A549 (cell line): ENCODE measurements around the gene ACR.
"Not testable (repeated sequence)": the region's sequence is repeated elsewhere in the genome, so short reads cannot be mapped to it uniquely, and the experiment has no call there.

Experiments used
- CTCF ChIP-seq: fragments of >200 bp; sonication (Bioruptor Twin); formaldehyde crosslinking; IDR thresholded peaks from 3 replicates; pipeline ENCODE4 v1.5.1; 2016
- FOSL2 ChIP-seq, 2 experiments: fragments of 450-650 bp in 1 of 2; fragments of >200 bp in 1 of 2; sonication (Bioruptor Twin) in 1 of 2; formaldehyde crosslinking; IDR thresholded peaks; 2 replicates each; pipeline versions ENCODE4 v1.5.0 to v1.6.1; 2016 to 2020; ENCODE audit warnings: mild to moderate bottlenecking in 1 of 2, moderate library complexity in 1 of 2
- HDAC2 ChIP-seq: fragments of 200-600 bp; sonication (generic); IDR thresholded peaks from 2 replicates; pipeline ENCODE4 v1.6.1; 2016
- JUN ChIP-seq, 2 experiments: fragments of >200 bp; sonication (Bioruptor Twin); formaldehyde crosslinking; IDR thresholded peaks; 2 replicates in 1 of 2; 3 replicates in 1 of 2; pipeline ENCODE4 v1.6.1; 2016 to 2017
- JUNB ChIP-seq: fragments of >200 bp; sonication (Bioruptor Twin); formaldehyde crosslinking; IDR thresholded peaks from 2 replicates; pipeline ENCODE4 v1.6.1; 2016
- POLR2A ChIP-seq: IDR thresholded peaks from 2 replicates; pipeline ENCODE4 v1.6.1; 2012; ENCODE audit warnings: mild to moderate bottlenecking, low read length
- TF ChIP-seq, protein P1 (sequence below): IDR thresholded peaks from 2 replicates; pipeline ENCODE4 v1.6.1; 2012

- TF ChIP-seq, protein P1, sequence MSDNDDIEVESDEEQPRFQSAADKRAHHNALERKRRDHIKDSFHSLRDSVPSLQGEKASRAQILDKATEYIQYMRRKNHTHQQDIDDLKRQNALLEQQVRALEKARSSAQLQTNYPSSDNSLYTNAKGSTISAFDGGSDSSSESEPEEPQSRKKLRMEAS, result not testable (repeated sequence)
- not testable (repeated sequence) for TF ChIP-seq CTCF; POLR2A; JUNB; HDAC2; JUN (IDR thresholded peaks at IDR 0.05); FOSL2 (IDR thresholded peaks at IDR 0.05); FOSL2 (CRISPR knock-in tag; IDR thresholded peaks at IDR 0.05)
Measured at GRCh38 chr22:50761829-50762228, 23.8 kb downstream of the ACR start.
